Activated T-helper 2 cell treated with anti-CD3 and anti-CD28 coated beads, Interferon-gamma antibody, Interleukin-2, Interleukin-4, amounts not matched to agents 10 μg/mL and 5 μg/mL and 100 μg/mL, durations not matched to agents 14 hours and 24 hours and 36 hours (primary cell): ENCODE data around the gene RPA1. TPM values are rescaled to one million over a fixed set of nuclear protein-coding genes. Genes with fewer than 3 reads are reported as not detected.
"Not testable (repeated sequence)": the region's sequence is repeated elsewhere in the genome, so short reads cannot be mapped to it uniquely, and the experiment has no call there.

Source experiments
- DNase-seq: peaks from one replicate; pipeline ENCODE4 v3.0.0; 2021; ENCODE audit warnings: low spot score
- H3K27ac Mint-ChIP-seq: one replicate; pipeline ENCODE4 v1.8.0; 2021; ENCODE audit warnings: mixed read lengths
- H3K27me3 Mint-ChIP-seq: one replicate; pipeline ENCODE4 v1.8.0; 2021; ENCODE audit warnings: low read depth, mixed read lengths
- H3K36me3 Mint-ChIP-seq: one replicate; pipeline ENCODE4 v1.8.0; 2021; ENCODE audit warnings: low read depth, mixed read lengths
- H3K4me1 Mint-ChIP-seq: one replicate; pipeline ENCODE4 v1.8.0; 2021; ENCODE audit warnings: low read depth, mixed read lengths
- H3K4me3 Mint-ChIP-seq: one replicate; pipeline ENCODE4 v1.8.0; 2021; ENCODE audit warnings: low read depth, mild to moderate bottlenecking, moderate library complexity, mixed read lengths
- H3K9me3 Mint-ChIP-seq: one replicate; pipeline ENCODE4 v1.8.0; 2021; ENCODE audit warnings: mixed read lengths
- intact Hi-C: fragments of 100-400 bp; cut with micrococcal nuclease; formaldehyde crosslinking; loops from one replicate; pipeline ENCODE4 v1.15.1; 2023
- total RNA-seq: library from RNA; stranded (reverse); gene quantifications from 2 replicates; pipeline ENCODE4 v1.2.3, GENCODE V29; 2022

The RPA1 gene
- total RNA-seq, 1 donor from 2014 or later: 229 TPM

- H3K9me3 Mint-ChIP-seq, H3K4me3 Mint-ChIP-seq, H3K27ac Mint-ChIP-seq, DNase-seq, H3K4me1 Mint-ChIP-seq, H3K27me3 Mint-ChIP-seq, intact Hi-C loops: not testable (repeated sequence)
- H3K36me3 Mint-ChIP-seq: peaks cover 37% of the 10 kb centered on the region
Measured at GRCh38 chr17:1797846-1798245, 32.0 kb upstream of the RPA1 start.

- H3K27me3 Mint-ChIP-seq: no peaks in the 10 kb centered on the region
- intact Hi-C loops: no loop called here
- no peak overlapping the region for H3K4me3 Mint-ChIP-seq
- no peaks in the 10 kb centered on the region for H3K9me3 Mint-ChIP-seq
- H3K4me1 Mint-ChIP-seq: no peaks in the 10 kb centered on the region
- no peak for DNase-seq
- no peak overlapping the region for H3K27ac Mint-ChIP-seq
- peaks cover 34% of the 10 kb centered on the region for H3K36me3 Mint-ChIP-seq
Measured at GRCh38 chr17:1800240-1800639, 29.6 kb upstream of the RPA1 start.

- Mint-ChIP-seq H3K36me3 (peaks cover 34% of the 10 kb centered on the region), H3K4me1 (no peaks in the 10 kb centered on the region), H3K27me3 (no peaks in the 10 kb centered on the region), H3K9me3 (no peaks in the 10 kb centered on the region), H3K4me3 (no peak overlapping the region), H3K27ac (no peak overlapping the region)
- intact Hi-C loops: no loop called here
- no peak for DNase-seq
Measured at GRCh38 chr17:1800712-1801111, 29.1 kb upstream of the RPA1 start.

- Mint-ChIP-seq H3K4me3 (no peak overlapping the region), H3K36me3 (peaks cover 29% of the 10 kb centered on the region), H3K9me3 (no peaks in the 10 kb centered on the region), H3K27me3 (no peaks in the 10 kb centered on the region), H3K4me1 (no peaks in the 10 kb centered on the region), H3K27ac (no peak overlapping the region)
- intact Hi-C loops: no loop called here
- DNase-seq: no peak
Measured at GRCh38 chr17:1802429-1802828, 27.4 kb upstream of the RPA1 start.

GRCh38 chr17:1803280-1803679 lies 26.5 kb upstream of the RPA1 start:
- no peaks in the 10 kb centered on the region for H3K9me3 Mint-ChIP-seq
- H3K4me3 Mint-ChIP-seq: no peak overlapping the region
- no peak overlapping the region for H3K27ac Mint-ChIP-seq
- no peaks in the 10 kb centered on the region for H3K4me1 Mint-ChIP-seq
- intact Hi-C loops: no loop called here
- no peak for DNase-seq
- no peaks in the 10 kb centered on the region for H3K27me3 Mint-ChIP-seq
- H3K36me3 Mint-ChIP-seq: peaks cover 30% of the 10 kb centered on the region

- Mint-ChIP-seq H3K4me1 (no peaks in the 10 kb centered on the region), H3K27ac (no peak overlapping the region), H3K36me3 (peaks cover 31% of the 10 kb centered on the region), H3K9me3 (no peaks in the 10 kb centered on the region), H3K27me3 (no peaks in the 10 kb centered on the region), H3K4me3 (no peak overlapping the region)
- intact Hi-C loops: no loop called here
- no peak for DNase-seq
Measured at GRCh38 chr17:1807890-1808289, 21.9 kb upstream of the RPA1 start.

- Mint-ChIP-seq H3K36me3 (peaks cover 31% of the 10 kb centered on the region), H3K27ac (no peak overlapping the region), H3K27me3 (no peaks in the 10 kb centered on the region), H3K4me1 (no peaks in the 10 kb centered on the region), H3K9me3 (no peaks in the 10 kb centered on the region), H3K4me3 (no peak overlapping the region)
- DNase-seq: no peak
- intact Hi-C loops: no loop called here
Measured at GRCh38 chr17:1808644-1809043, 21.2 kb upstream of the RPA1 start.

- H3K4me3 Mint-ChIP-seq, H3K27me3 Mint-ChIP-seq, DNase-seq, H3K27ac Mint-ChIP-seq, H3K9me3 Mint-ChIP-seq, H3K4me1 Mint-ChIP-seq, intact Hi-C loops: not testable (repeated sequence)
- H3K36me3 Mint-ChIP-seq: peaks cover 24% of the 10 kb centered on the region
Measured at GRCh38 chr17:1809815-1810214, 20.0 kb upstream of the RPA1 start.

GRCh38 chr17:1810450-1811103 lies 19.2 kb upstream of the RPA1 start:
- Mint-ChIP-seq H3K36me3 (peaks cover 23% of the 10 kb centered on the region), H3K27me3 (no peaks in the 10 kb centered on the region), H3K4me3 (no peak overlapping the region)

GRCh38 chr17:1813088-1813487 lies 16.7 kb upstream of the RPA1 start:
- no peak for DNase-seq
- Mint-ChIP-seq H3K4me3 (no peak overlapping the region), H3K9me3 (no peaks in the 10 kb centered on the region), H3K36me3 (peaks cover 25% of the 10 kb centered on the region), H3K4me1 (peaks cover 2% of the 10 kb centered on the region), H3K27me3 (no peaks in the 10 kb centered on the region), H3K27ac (no peak overlapping the region)
- intact Hi-C loops: no loop called here

More at GRCh38 chr17:1810450-1811103, 19.2 kb upstream of the RPA1 start:
- H3K4me1 Mint-ChIP-seq: no peaks in the 10 kb centered on the region
- H3K27ac Mint-ChIP-seq: no peak overlapping the region
- intact Hi-C loops: no loop called here
- H3K9me3 Mint-ChIP-seq: no peaks in the 10 kb centered on the region
- no peak for DNase-seq

GRCh38 chr17:1820528-1821252 lies 9.1 kb upstream of the RPA1 start:
- Mint-ChIP-seq H3K4me3 (no peak overlapping the region), H3K27ac (no peak overlapping the region), H3K36me3 (peaks cover 40% of the 10 kb centered on the region), H3K4me1 (peaks cover 20% of the 10 kb centered on the region), H3K27me3 (no peaks in the 10 kb centered on the region), H3K9me3 (no peaks in the 10 kb centered on the region)
- intact Hi-C loops: no loop called here
- no peak for DNase-seq

GRCh38 chr17:1829216-1829591 lies 601 bp upstream of the RPA1 start:
- H3K36me3 Mint-ChIP-seq: peaks cover 61% of the 10 kb centered on the region
- no peaks in the 10 kb centered on the region for H3K27me3 Mint-ChIP-seq
- no peak for DNase-seq
- peak overlapping the region; percentile 94 for H3K4me3 Mint-ChIP-seq
- H3K27ac Mint-ChIP-seq: peak overlapping the region; percentile 64
- H3K4me1 Mint-ChIP-seq: peaks cover 43% of the 10 kb centered on the region
- intact Hi-C loops: loop anchor here (2.0 kb wide), 1 partner anchor 112 kb away; no protein-coding TSS in a partner anchor
- no peaks in the 10 kb centered on the region for H3K9me3 Mint-ChIP-seq

- no peaks in the 10 kb centered on the region for H3K27me3 Mint-ChIP-seq
- intact Hi-C loops: no loop called here
- H3K4me1 Mint-ChIP-seq: peaks cover 45% of the 10 kb centered on the region
- H3K4me3 Mint-ChIP-seq: peak overlapping the region; percentile 94
- DNase-seq: peak; percentile 27
- H3K36me3 Mint-ChIP-seq: peaks cover 61% of the 10 kb centered on the region
- peak overlapping the region; percentile 86 for H3K27ac Mint-ChIP-seq
- no peaks in the 10 kb centered on the region for H3K9me3 Mint-ChIP-seq
Measured at GRCh38 chr17:1830288-1830687, 483 bp downstream of the RPA1 start.
